ENCODE data around the gene MINPP1.
"Not testable (repeated sequence)": the region's sequence is repeated elsewhere in the genome, so short reads cannot be mapped to it uniquely, and the experiment has no call there.

The MINPP1 gene

GRCh38 chr10:87578842-87579401 lies 74.2 kb downstream of the MINPP1 start:
- DNase-seq, result no peak

GRCh38 chr10:87579563-87579962 lies 74.9 kb downstream of the MINPP1 start:
- no peak for DNase-seq

GRCh38 chr10:87580016-87580415 lies 75.3 kb downstream of the MINPP1 start:
- DNase-seq, result no peak

- peak in 1 of 2 experiments; percentile 45 for DNase-seq
These were observed 81.1 kb downstream of the MINPP1 start for GRCh38 chr10:87585565-87586514.

GRCh38 chr10:87589645-87590051 lies 85.0 kb downstream of the MINPP1 start:
- no peak for DNase-seq

GRCh38 chr10:87590705-87591588 lies 86.3 kb downstream of the MINPP1 start:
- DNase-seq, result no peak

GRCh38 chr10:87591589-87591886 lies 86.8 kb downstream of the MINPP1 start:
- no peak for DNase-seq

GRCh38 chr10:87592920-87593319 lies 88.2 kb downstream of the MINPP1 start:
- not testable (repeated sequence) for DNase-seq

- DNase-seq, result no peak
These were observed 89.0 kb downstream of the MINPP1 start for GRCh38 chr10:87593702-87594101.

- no peak for DNase-seq
These were observed 89.5 kb downstream of the MINPP1 start for GRCh38 chr10:87594181-87594580.

GRCh38 chr10:87594864-87595263 lies 90.2 kb downstream of the MINPP1 start:
- DNase-seq, result no peak

GRCh38 chr10:87596351-87596750 lies 91.7 kb downstream of the MINPP1 start:
- DNase-seq, result no peak

- DNase-seq, result no peak
These were observed 94.0 kb downstream of the MINPP1 start for GRCh38 chr10:87598700-87599099.

GRCh38 chr10:87600581-87600980 lies 95.9 kb downstream of the MINPP1 start:
- DNase-seq, result no peak

All from NCI-H524 (cell line).